GM12878 (cell line): Measurements from ENCODE around the gene HDAC9. TPM values are rescaled to one million over a fixed set of nuclear protein-coding genes. Genes with fewer than 3 reads are reported as not detected.

Experiments
- ATAC-seq: fragments of 200-7000 bp; cut with Tn5 transposase; 3 replicates; pipeline ENCODE4 v1.9.1; 2020; ENCODE audit warnings: mild to moderate bottlenecking, moderate library complexity
- BruUV-seq: library from RNA; stranded (reverse); fragments of 400-500 nt; replicated peaks from 2 replicates; lab custom pipeline; 2021; lab: Mats Ljungman, UMichigan
- CTCF ChIA-PET: fragments of 300-600 bp; sonication (Branson Sonifier 250); formaldehyde crosslinking; extraction: SDS; loops from one replicate; lab custom pipeline; 2021; ENCODE audit warnings: inconsistent platforms; lab: Yijun Ruan, JAX
- POLR2A ChIA-PET: fragments of 350-600 bp; formaldehyde crosslinking; extraction: SDS; loops from one replicate; lab custom pipeline; 2021; ENCODE audit warnings: inconsistent platforms; lab: Charles Lee
- RAD21 ChIA-PET: fragments of 300-600 bp; sonication (Branson Sonifier 250); formaldehyde crosslinking; loops from one replicate; lab custom pipeline; 2023; ENCODE audit warnings: antibody characterized with exemption; ENCODE audit not compliant: unreplicated experiment; lab: Charles Lee
- SMC1A ChIA-PET: fragments of 300-600 bp; sonication (Branson Sonifier 250); formaldehyde crosslinking; loops from one replicate; lab custom pipeline; 2023; ENCODE audit not compliant: unreplicated experiment, uncharacterized antibody; lab: Charles Lee
- DNase-seq: peaks from one replicate; pipeline ENCODE4 v3.0.0-alpha.2; 2011; ENCODE audit warnings: low read depth, low spot score
- FAIRE-seq: peaks from 3 replicates; lab custom pipeline; 2011; peaks lifted over from hg19 to GRCh38; lab: Jason Lieb, UNC
- H2AFZ ChIP-seq: 2 replicates; pipeline ENCODE4 v1.6.0; 2011; ENCODE audit warnings: low read depth, low read length, control low read depth; ENCODE audit not compliant: control insufficient read depth
- H3K27ac ChIP-seq: 2 replicates; pipeline ENCODE4 v1.5.1; 2011; ENCODE audit warnings: control low read depth; ENCODE audit not compliant: control insufficient read depth, insufficient read depth
- H3K27me3 ChIP-seq, 2 experiments: replicated peaks in 1 of 2; 2 replicates each; pipeline versions ENCODE4 v1.6.0 to v1.6.1; 2011; ENCODE audit warnings: low read length in 1 of 2; ENCODE audit not compliant: control insufficient read depth in 2 of 2, insufficient read depth in 2 of 2
- H3K36me3 ChIP-seq, 2 experiments: 2 replicates each; pipeline ENCODE4 v1.5.1; 2011; ENCODE audit warnings: low read length in 1 of 2; ENCODE audit not compliant: control insufficient read depth in 2 of 2, insufficient read depth in 2 of 2
- H3K4me1 ChIP-seq: 2 replicates; pipeline ENCODE4 v1.6.1; 2011; ENCODE audit warnings: mild to moderate bottlenecking, low read length, moderate library complexity, mixed read lengths; ENCODE audit not compliant: control insufficient read depth, insufficient read depth
- H3K4me2 ChIP-seq: 2 replicates; pipeline ENCODE4 v1.6.0; 2011; ENCODE audit warnings: control low read depth; ENCODE audit not compliant: control insufficient read depth, insufficient read depth
- H3K4me3 ChIP-seq: fragments of 200-600 bp; sonication (generic); 2 replicates; pipeline ENCODE4 v1.5.1; 2016
- H3K79me2 ChIP-seq: 2 replicates; pipeline ENCODE4 v1.6.0; 2011; ENCODE audit warnings: low read length; ENCODE audit not compliant: control insufficient read depth, insufficient read depth
- H3K9ac ChIP-seq: 2 replicates; pipeline ENCODE4 v1.8.0; 2011; ENCODE audit warnings: low read length, control low read depth, mixed read lengths; ENCODE audit not compliant: control insufficient read depth, insufficient read depth
- H3K9me3 ChIP-seq: replicated peaks from 3 replicates; pipeline ENCODE4 v1.5.1; 2011; ENCODE audit warnings: mild to moderate bottlenecking, low read length; ENCODE audit not compliant: control insufficient read depth, insufficient read depth
- H4K20me1 ChIP-seq: 2 replicates; pipeline ENCODE4 v1.6.0; 2011; ENCODE audit not compliant: control insufficient read depth, insufficient read depth
- E2F8 ChIP-seq: fragments of 450-650 bp; IDR thresholded peaks from 2 replicates; pipeline ENCODE4 v1.6.1; 2018; ENCODE audit warnings: mild to moderate bottlenecking, low read depth, moderate library complexity; ENCODE audit not compliant: partially characterized antibody
- RUNX3 ChIP-seq: IDR thresholded peaks from 2 replicates; pipeline ENCODE4 v1.6.1; 2012; ENCODE audit warnings: low read length, inconsistent platforms
- SREBF2 ChIP-seq: IDR thresholded peaks from 2 replicates; pipeline ENCODE4 v1.6.1; 2012; ENCODE audit warnings: mild to moderate bottlenecking, low read length
- ZBTB40 ChIP-seq: fragments of 450-650 bp; IDR thresholded peaks from 2 replicates; pipeline ENCODE4 v1.6.1; 2016; ENCODE audit warnings: mild to moderate bottlenecking, moderate library complexity, borderline replicate concordance
- WGBS: methylation state at CpG from one replicate; pipeline ENCODE4 v1.1.6; 2016; ENCODE audit warnings: low lambda C conversion rate; ENCODE audit not compliant: insufficient replicate concordance, insufficient coverage; ENCODE audit errors: missing lambda C conversion rate; 5-methylcytosine and 5-hydroxymethylcytosine counted together
- in situ Hi-C: fragments of 300-500 bp; cut with MboI; formaldehyde crosslinking; loops from 9 replicates; pipeline ENCODE4 v1.14.3; 2018; ENCODE audit warnings: mixed read lengths
- intact Hi-C: fragments of 100-400 bp; cut with micrococcal nuclease; formaldehyde crosslinking; loops from one replicate; pipeline ENCODE4 v1.14.2; 2022; ENCODE audit not compliant: unreplicated experiment
- polyA plus RNA-seq, 11 experiments: library from polyadenylated mRNA; depleted of rRNA in 4 of 11; unstranded in 6 of 11; stranded (reverse) in 5 of 11; fragments of >200 nt; fragmentation: Nextera tagmentation in 4 of 11; fragmentation: Illumina TruSeq in 1 of 11; extraction: Ambion mirVana in 4 of 11; extraction: Trizol in 1 of 11; gene quantifications; 1 replicate in 1 of 11; 2 replicates in 10 of 11; pipeline versions ENCODE4 v1.2.1 to v1.2.3, GENCODE V29; 2011 to 2016; ENCODE audit warnings: inconsistent platforms in 2 of 11, missing spikeins in 2 of 11, low read depth in 1 of 11
- total RNA-seq, 4 experiments: library from RNA; depleted of rRNA in 3 of 4; stranded (reverse); fragments of >200 nt in 3 of 4; fragmentation: Illumina TruSeq in 1 of 4; extraction: Trizol in 1 of 4; gene quantifications; 2 replicates each; pipeline versions ENCODE4 v1.2.1 to v1.2.3, GENCODE V29; 2013 to 2021
- TF ChIP-seq, protein P1 (sequence below): IDR thresholded peaks from 2 replicates; pipeline ENCODE4 v1.6.1; 2011; ENCODE audit warnings: mild to moderate bottlenecking, low read depth, low read length, moderate library complexity; ENCODE audit not compliant: insufficient replicate concordance
- TF ChIP-seq, protein P2 (sequence below): fragments of 450-650 bp; IDR thresholded peaks from 2 replicates; pipeline ENCODE4 v1.6.1; 2016; ENCODE audit warnings: mild to moderate bottlenecking

The HDAC9 gene
- total and polyA plus RNA-seq, 10 of the 15 experiments (the other 5 are each of a cell fraction or from before 2014, with no cell fraction given), result 0.73 to 12.8 (median 0.92) TPM

- no peaks in the 10 kb centered on the region for H4K20me1 ChIP-seq
- H3K9me3 ChIP-seq, result no peaks in the 10 kb centered on the region
- CTCF ChIA-PET, result no interaction called here
- H3K27me3 ChIP-seq, result no peaks in the 10 kb centered on the region
- no peak overlapping the region for H3K4me2 ChIP-seq
- FAIRE-seq (no peak), DNase-seq (no peak), ATAC-seq (no peak)
- H3K4me3 ChIP-seq, result no peak overlapping the region
- WGBS, result 32% methylated on average over 3 of the region's 3 CpGs
- TF ChIP-seq, protein P1, sequence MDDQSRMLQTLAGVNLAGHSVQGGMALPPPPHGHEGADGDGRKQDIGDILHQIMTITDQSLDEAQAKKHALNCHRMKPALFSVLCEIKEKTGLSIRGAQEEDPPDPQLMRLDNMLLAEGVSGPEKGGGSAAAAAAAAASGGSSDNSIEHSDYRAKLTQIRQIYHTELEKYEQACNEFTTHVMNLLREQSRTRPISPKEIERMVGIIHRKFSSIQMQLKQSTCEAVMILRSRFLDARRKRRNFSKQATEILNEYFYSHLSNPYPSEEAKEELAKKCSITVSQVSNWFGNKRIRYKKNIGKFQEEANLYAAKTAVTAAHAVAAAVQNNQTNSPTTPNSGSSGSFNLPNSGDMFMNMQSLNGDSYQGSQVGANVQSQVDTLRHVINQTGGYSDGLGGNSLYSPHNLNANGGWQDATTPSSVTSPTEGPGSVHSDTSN, result no peak
- TF ChIP-seq E2F8 (no peak), RUNX3 (no peak)
- no peaks in the 10 kb centered on the region for H3K36me3 ChIP-seq
- no peak overlapping the region for H2AFZ ChIP-seq
- POLR2A ChIA-PET, result no interaction called here
- in situ Hi-C loops, result no loop called here
- intact Hi-C loops, result no loop called here
- no peak overlapping the region for H3K27ac ChIP-seq
- RAD21 ChIA-PET, result no interaction called here
- SMC1A ChIA-PET, result no interaction called here
- H3K9ac ChIP-seq, result no peak overlapping the region
- no TSS peak for BruUV-seq
- H3K4me1 ChIP-seq, result no peaks in the 10 kb centered on the region
- H3K79me2 ChIP-seq, result no peaks in the 10 kb centered on the region
These were observed 519.5 kb downstream of the HDAC9 start for GRCh38 chr7:19015098-19015497.

GRCh38 chr7:19016140-19016539, 520.6 kb downstream of the HDAC9 start:
- no peak overlapping the region for H3K4me2 ChIP-seq
- no TSS peak for BruUV-seq
- no peak for DNase-seq
- H3K27me3 ChIP-seq, result no peaks in the 10 kb centered on the region
- POLR2A ChIA-PET, result no interaction called here
- H3K9ac ChIP-seq, result no peak overlapping the region
- no peaks in the 10 kb centered on the region for H3K36me3 ChIP-seq
- SMC1A ChIA-PET, result no interaction called here
- RAD21 ChIA-PET, result no interaction called here
- FAIRE-seq, result no peak
- H4K20me1 ChIP-seq, result no peaks in the 10 kb centered on the region
- in situ Hi-C loops, result no loop called here
- intact Hi-C loops, result no loop called here
- H3K27ac ChIP-seq, result no peak overlapping the region
- ATAC-seq, result no peak
- no peaks in the 10 kb centered on the region for H3K9me3 ChIP-seq
- H2AFZ ChIP-seq, result no peak overlapping the region
- no peak overlapping the region for H3K4me3 ChIP-seq
- 47% methylated on average over 1 of the region's 1 CpG for WGBS
- no peaks in the 10 kb centered on the region for H3K79me2 ChIP-seq
- CTCF ChIA-PET, result no interaction called here
- no peaks in the 10 kb centered on the region for H3K4me1 ChIP-seq
- no peak for TF ChIP-seq ZBTB40
- TF ChIP-seq SREBF2, result no peak
- TF ChIP-seq, protein P1, result no peak
- TF ChIP-seq, protein P2, sequence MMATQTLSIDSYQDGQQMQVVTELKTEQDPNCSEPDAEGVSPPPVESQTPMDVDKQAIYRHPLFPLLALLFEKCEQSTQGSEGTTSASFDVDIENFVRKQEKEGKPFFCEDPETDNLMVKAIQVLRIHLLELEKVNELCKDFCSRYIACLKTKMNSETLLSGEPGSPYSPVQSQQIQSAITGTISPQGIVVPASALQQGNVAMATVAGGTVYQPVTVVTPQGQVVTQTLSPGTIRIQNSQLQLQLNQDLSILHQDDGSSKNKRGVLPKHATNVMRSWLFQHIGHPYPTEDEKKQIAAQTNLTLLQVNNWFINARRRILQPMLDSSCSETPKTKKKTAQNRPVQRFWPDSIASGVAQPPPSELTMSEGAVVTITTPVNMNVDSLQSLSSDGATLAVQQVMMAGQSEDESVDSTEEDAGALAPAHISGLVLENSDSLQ, result no peak
- TF ChIP-seq, all 136 proteins: peak for 0
